Lower leg skin (tissue), 3 donors: ENCODE data around the gene DUSP9.
"Not testable (repeated sequence)": the region's sequence is repeated elsewhere in the genome, so short reads cannot be mapped to it uniquely, and the experiment has no call there.

Experiments used
- CTCF ChIP-seq, 3 donors: fragments of 450-650 bp; IDR thresholded peaks; one replicate each; pipeline ENCODE4 v1.5.1; 2016; ENCODE audit warnings: antibody characterized with exemption in 3 of 3, mild to moderate bottlenecking in 3 of 3, moderate library complexity in 2 of 3
- POLR2A ChIP-seq, 2 donors: fragments of 450-650 bp; IDR thresholded peaks; one replicate each; pipeline ENCODE4 v1.6.1; 2016 to 2017; ENCODE audit warnings: antibody characterized with exemption in 2 of 2, mild to moderate bottlenecking in 1 of 2, moderate library complexity in 1 of 2

- TF ChIP-seq CTCF, POLR2A (IDR thresholded peaks at IDR 0.05): not testable (repeated sequence)
Observed at GRCh38 chrX:153691032-153691827, 44.2 kb downstream of the DUSP9 start.
